Measurements from ENCODE around the gene SERPINB5. TPM values are rescaled to one million over a fixed set of nuclear protein-coding genes. Genes with fewer than 3 reads are reported as not detected.

The SERPINB5 gene
- total RNA-seq (ENCODE audit: low replicate concordance): 0.09 TPM in 1 of 2 replicates, not detected in the other

DNA sequence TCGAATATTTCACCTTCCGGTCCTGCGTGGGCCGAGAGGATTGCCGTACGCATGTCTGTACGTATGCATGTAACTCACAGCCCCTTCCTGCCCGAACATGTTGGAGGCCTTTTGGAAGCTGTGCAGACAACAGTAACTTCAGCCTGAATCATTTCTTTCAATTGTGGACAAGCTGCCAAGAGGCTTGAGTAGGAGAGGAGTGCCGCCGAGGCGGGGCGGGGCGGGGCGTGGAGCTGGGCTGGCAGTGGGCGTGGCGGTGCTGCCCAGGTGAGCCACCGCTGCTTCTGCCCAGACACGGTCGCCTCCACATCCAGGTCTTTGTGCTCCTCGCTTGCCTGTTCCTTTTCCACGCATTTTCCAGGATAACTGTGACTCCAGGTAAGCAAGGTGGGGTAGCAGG, at the start of gene SERPINB5:
Gene SERPINB5, plus strand, starts transcription at position 291 of the 400 bp plus-strand sequence. CDS start 7,471 bp downstream, outside the sequence.
- Histone ChIP-seq H3K27ac (no peak within 1 kb of the TSS), H3K4me2 (no peak within 1 kb of the TSS), H3K4me1 (no peaks in the 10 kb centered on the region), H3K9ac (no peak within 1 kb of the TSS), H3K27me3 (no peaks in the 10 kb centered on the region), H3K4me3 (no peak within 1 kb of the TSS), H3F3A (ENCODE audit: low read depth) (no peaks in the 10 kb centered on the region), H2AFZ (replicated peaks) (no peak within 1 kb of the TSS), H3K36me3 (no peaks in the 10 kb centered on the region), H4K20me1 (ENCODE audit: low read depth) (no peaks in the 10 kb centered on the region), H3K79me2 (ENCODE audit: low read depth) (no peaks in the 10 kb centered on the region), H3K9me3 (ENCODE audit: low read depth) (no peaks in the 10 kb centered on the region)
- Mint-ChIP-seq H3K27me3 (ENCODE audit: insufficient read depth, low read depth) (no peaks in the 10 kb centered on the region), H3K36me3 (no peaks in the 10 kb centered on the region), H3K9me3 (no peaks in the 10 kb centered on the region), H3K27ac (no peak within 1 kb of the TSS), H3K4me1 (no peaks in the 10 kb centered on the region), H3K4me3 (no peak within 1 kb of the TSS)
- DNase-seq (ENCODE audit: low spot score): no peak
- no peak for TF ChIP-seq CTCF (IDR thresholded peaks at IDR 0.05)
- TF ChIP-seq EZH2 (IDR thresholded peaks at IDR 0.05): no peak
- no peak for TF ChIP-seq EZH2phosphoT487 (IDR thresholded peaks at IDR 0.05)

DNA sequence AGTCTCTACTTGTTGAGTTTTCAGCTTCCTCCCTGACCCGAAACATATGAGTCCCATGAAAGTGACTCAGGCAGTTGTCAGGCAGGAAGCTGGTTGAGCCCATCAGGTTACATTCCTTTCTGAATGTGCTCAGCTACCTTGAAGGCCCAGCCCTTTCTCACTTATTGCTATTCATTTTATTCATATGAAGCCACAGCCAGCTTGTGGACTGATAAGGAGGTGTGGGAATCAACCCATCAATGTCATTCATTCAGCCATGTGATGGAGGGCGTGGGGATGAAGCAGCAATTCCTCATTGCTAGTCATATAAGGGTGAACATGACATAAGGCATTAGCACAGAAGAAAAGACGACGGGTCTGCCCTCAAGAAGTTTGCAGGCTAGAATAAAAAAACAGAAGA, 49.2 kb upstream of the SERPINB5 start:
- no peak for DNase-seq (ENCODE audit: low spot score)
- no peaks in the 10 kb centered on the region for H3K9me3 Mint-ChIP-seq

DNA sequence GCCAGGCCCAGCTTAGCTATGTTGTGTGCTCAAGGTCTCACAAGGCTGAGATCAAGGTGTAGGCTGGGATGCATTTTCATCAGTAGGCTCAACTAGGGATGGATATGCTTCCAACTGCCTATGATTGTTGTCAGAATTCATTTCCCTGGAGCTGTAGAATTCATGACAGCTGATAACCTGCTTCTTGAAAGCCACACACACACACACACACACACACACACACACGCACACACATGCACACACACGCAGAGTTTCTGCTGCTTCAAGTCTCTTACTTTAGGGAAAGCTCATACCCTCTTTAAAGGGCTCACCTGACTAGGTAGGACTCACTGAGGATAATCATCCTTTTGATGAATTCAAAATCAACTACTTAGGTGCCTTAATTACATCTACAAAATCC, 46.2 kb upstream of the SERPINB5 start:
- no peaks in the 10 kb centered on the region for H3K36me3 ChIP-seq
- no peak overlapping the region for H3K27ac Mint-ChIP-seq
- no peaks in the 10 kb centered on the region for H3K4me1 Mint-ChIP-seq
- H3K4me1 ChIP-seq: no peaks in the 10 kb centered on the region
- no peak overlapping the region for H3K9ac ChIP-seq
- no peak overlapping the region for H3K27ac ChIP-seq
- peaks cover 8% of the 10 kb centered on the region for H3K27me3 Mint-ChIP-seq (ENCODE audit: insufficient read depth, low read depth)
- H3K4me3 ChIP-seq: no peak overlapping the region
- no peak for DNase-seq (ENCODE audit: low spot score)
- no peak overlapping the region for H2AFZ ChIP-seq (replicated peaks)
- no peaks in the 10 kb centered on the region for H3K36me3 Mint-ChIP-seq
- H4K20me1 ChIP-seq (ENCODE audit: low read depth): no peaks in the 10 kb centered on the region
- H3K9me3 ChIP-seq (ENCODE audit: low read depth): no peaks in the 10 kb centered on the region
- no peak overlapping the region for H3K4me3 Mint-ChIP-seq
- no peaks in the 10 kb centered on the region for H3K27me3 ChIP-seq
- no peak overlapping the region for H3K4me2 ChIP-seq
- no peak for TF ChIP-seq CTCF (IDR thresholded peaks at IDR 0.05)
- TF ChIP-seq EZH2 (IDR thresholded peaks at IDR 0.05): no peak
- no peak for TF ChIP-seq EZH2phosphoT487 (IDR thresholded peaks at IDR 0.05)
- H3K9me3 Mint-ChIP-seq: no peaks in the 10 kb centered on the region
- H3K79me2 ChIP-seq (ENCODE audit: low read depth): no peaks in the 10 kb centered on the region
- no peaks in the 10 kb centered on the region for H3F3A ChIP-seq (ENCODE audit: low read depth)

More for the DNA sequence above, 49.2 kb upstream of the SERPINB5 start:
- peaks cover 6% of the 10 kb centered on the region for H3K4me1 ChIP-seq
- H3K4me3 Mint-ChIP-seq: no peak overlapping the region
- no peak overlapping the region for H3K4me3 ChIP-seq
- H3K9ac ChIP-seq: no peak overlapping the region
- peaks cover 9% of the 10 kb centered on the region for H3K4me1 Mint-ChIP-seq
- no peak overlapping the region for H3K27ac Mint-ChIP-seq
- H3K27ac ChIP-seq: no peak overlapping the region
- no peaks in the 10 kb centered on the region for H3K9me3 ChIP-seq (ENCODE audit: low read depth)
- no peaks in the 10 kb centered on the region for H3K27me3 ChIP-seq
- TF ChIP-seq EZH2 (IDR thresholded peaks at IDR 0.05) (no peak), CTCF (IDR thresholded peaks at IDR 0.05) (no peak), EZH2phosphoT487 (IDR thresholded peaks at IDR 0.05) (no peak)
- H4K20me1 ChIP-seq (ENCODE audit: low read depth): no peaks in the 10 kb centered on the region
- H3K36me3 ChIP-seq: no peaks in the 10 kb centered on the region
- H3K4me2 ChIP-seq: no peak overlapping the region
- no peaks in the 10 kb centered on the region for H3F3A ChIP-seq (ENCODE audit: low read depth)
- no peaks in the 10 kb centered on the region for H3K79me2 ChIP-seq (ENCODE audit: low read depth)
- no peaks in the 10 kb centered on the region for H3K36me3 Mint-ChIP-seq
- no peak overlapping the region for H2AFZ ChIP-seq (replicated peaks)
- peaks cover 14% of the 10 kb centered on the region for H3K27me3 Mint-ChIP-seq (ENCODE audit: insufficient read depth, low read depth)

Measured in neural progenitor cell (in vitro differentiated cells).